H1 (cell line): ENCODE data around the gene COL4A2. TPM values are rescaled to one million over a fixed set of nuclear protein-coding genes. Genes with fewer than 3 reads are reported as not detected.

ENCODE experiments used
- CBX8 ChIP-seq: fragments of 300-800, 300-1000 bp; sonication (generic); IDR thresholded peaks from 2 replicates; pipeline ENCODE4 v1.7.1; 2016; ENCODE audit warnings: low read depth, low read length, borderline replicate concordance
- CEBPB ChIP-seq: IDR thresholded peaks from 2 replicates; pipeline ENCODE4 v1.6.1; 2012; ENCODE audit warnings: low read depth, low read length
- CHD2 ChIP-seq: IDR thresholded peaks from 2 replicates; pipeline ENCODE4 v1.6.1; 2012; ENCODE audit warnings: low read length, improper control_type of control experiment
- CTBP2 ChIP-seq: IDR thresholded peaks from 2 replicates; pipeline ENCODE4 v1.7.0; 2011; ENCODE audit warnings: borderline replicate concordance, mild to moderate bottlenecking, moderate library complexity, mixed read lengths, low read length; ENCODE audit not compliant: insufficient read depth, insufficient read length
- KDM4A ChIP-seq: IDR thresholded peaks from one replicate; pipeline ENCODE4 v1.7.1; 2012; ENCODE audit warnings: low read depth, mild to moderate bottlenecking, moderate library complexity, low read length, inconsistent platforms; ENCODE audit not compliant: severe bottlenecking
- KDM5A ChIP-seq: fragments of 200-600 bp; IDR thresholded peaks from 2 replicates; pipeline ENCODE4 v1.7.1; 2012; ENCODE audit warnings: mild to moderate bottlenecking, low read length, inconsistent platforms, mixed read lengths
- NANOG ChIP-seq: IDR thresholded peaks from 2 replicates; pipeline ENCODE4 v1.6.1; 2011; ENCODE audit warnings: low read length, low read depth, mild to moderate bottlenecking, inconsistent platforms; ENCODE audit not compliant: insufficient read depth, poor library complexity, severe bottlenecking
- RFX5 ChIP-seq: IDR thresholded peaks from 2 replicates; pipeline ENCODE4 v1.6.1; 2011; ENCODE audit warnings: low read depth, low read length, improper control_type of control experiment, borderline replicate concordance
- SAP30 ChIP-seq: fragments of 300-600 bp; sonication (generic); IDR thresholded peaks from 2 replicates; pipeline ENCODE4 v1.7.1; 2012; ENCODE audit warnings: low read length, moderate library complexity, mild to moderate bottlenecking, inconsistent platforms; ENCODE audit not compliant: insufficient read depth, insufficient replicate concordance
- SP1 ChIP-seq: IDR thresholded peaks from 2 replicates; pipeline ENCODE4 v1.6.1; 2011; ENCODE audit warnings: low read depth, low read length
- SP2 ChIP-seq: IDR thresholded peaks from 2 replicates; pipeline ENCODE4 v1.6.1; 2012; ENCODE audit warnings: mild to moderate bottlenecking, low read length, inconsistent platforms
- YY1 ChIP-seq: IDR thresholded peaks from 2 replicates; pipeline ENCODE4 v1.6.1; 2011; ENCODE audit warnings: low read depth, mild to moderate bottlenecking, low read length
- polyA plus RNA-seq, 7 experiments: library from polyadenylated mRNA; depleted of rRNA in 3 of 7; stranded (reverse) in 5 of 7; unstranded in 2 of 7; fragments of >200 nt in 5 of 7; fragments of 200-250 nt in 2 of 7; gene quantifications; 1 replicate in 5 of 7; 2 replicates in 1 of 7; 4 replicates in 1 of 7; pipeline versions ENCODE4 v1.2.1 to v1.2.3, GENCODE V29; 2011 to 2013; ENCODE audit warnings: missing spikeins in 2 of 7, mixed read lengths in 2 of 7
- total RNA-seq: library from RNA; stranded (reverse); fragmentation: NEBNext Ultra II Directional; extraction: Animal tissue kit (Norgen Biotek cat#: 25700); gene quantifications from 2 replicates; pipeline ENCODE4 v1.2.1, GENCODE V29; 2021
- TF ChIP-seq, protein P1 (sequence below): fragments of 300-600 bp; sonication (generic); IDR thresholded peaks from 2 replicates; pipeline ENCODE4 v1.7.1; 2012; ENCODE audit warnings: low read length, moderate library complexity, mild to moderate bottlenecking, inconsistent platforms; ENCODE audit not compliant: insufficient replicate concordance

Gene COL4A2
- total and polyA plus RNA-seq, 2 of the 8 experiments (the other 6 are each of a cell fraction or from before 2014, with no cell fraction given), result 80.4 to 87.3 TPM

DNA sequence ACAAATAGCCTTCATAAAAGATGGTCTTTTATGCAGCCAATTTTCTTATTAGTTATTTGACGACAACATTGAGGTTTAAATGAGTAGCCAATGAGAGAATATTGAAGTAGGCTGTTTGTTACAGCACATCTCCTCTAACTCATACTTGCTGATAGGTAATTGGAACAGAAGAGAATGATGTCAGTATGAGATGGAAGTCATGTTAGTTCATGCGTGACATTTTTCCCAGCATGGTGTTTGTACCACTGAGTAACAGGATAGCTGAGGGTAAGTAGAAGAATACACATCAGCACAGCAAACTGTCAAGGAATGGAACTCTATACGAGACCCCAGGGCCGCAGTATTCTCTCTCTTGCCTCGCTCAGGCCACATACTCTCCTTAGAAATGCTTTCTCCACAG lies 37.2 kb downstream of the COL4A2 start (continued):
- TF ChIP-seq, protein P1, sequence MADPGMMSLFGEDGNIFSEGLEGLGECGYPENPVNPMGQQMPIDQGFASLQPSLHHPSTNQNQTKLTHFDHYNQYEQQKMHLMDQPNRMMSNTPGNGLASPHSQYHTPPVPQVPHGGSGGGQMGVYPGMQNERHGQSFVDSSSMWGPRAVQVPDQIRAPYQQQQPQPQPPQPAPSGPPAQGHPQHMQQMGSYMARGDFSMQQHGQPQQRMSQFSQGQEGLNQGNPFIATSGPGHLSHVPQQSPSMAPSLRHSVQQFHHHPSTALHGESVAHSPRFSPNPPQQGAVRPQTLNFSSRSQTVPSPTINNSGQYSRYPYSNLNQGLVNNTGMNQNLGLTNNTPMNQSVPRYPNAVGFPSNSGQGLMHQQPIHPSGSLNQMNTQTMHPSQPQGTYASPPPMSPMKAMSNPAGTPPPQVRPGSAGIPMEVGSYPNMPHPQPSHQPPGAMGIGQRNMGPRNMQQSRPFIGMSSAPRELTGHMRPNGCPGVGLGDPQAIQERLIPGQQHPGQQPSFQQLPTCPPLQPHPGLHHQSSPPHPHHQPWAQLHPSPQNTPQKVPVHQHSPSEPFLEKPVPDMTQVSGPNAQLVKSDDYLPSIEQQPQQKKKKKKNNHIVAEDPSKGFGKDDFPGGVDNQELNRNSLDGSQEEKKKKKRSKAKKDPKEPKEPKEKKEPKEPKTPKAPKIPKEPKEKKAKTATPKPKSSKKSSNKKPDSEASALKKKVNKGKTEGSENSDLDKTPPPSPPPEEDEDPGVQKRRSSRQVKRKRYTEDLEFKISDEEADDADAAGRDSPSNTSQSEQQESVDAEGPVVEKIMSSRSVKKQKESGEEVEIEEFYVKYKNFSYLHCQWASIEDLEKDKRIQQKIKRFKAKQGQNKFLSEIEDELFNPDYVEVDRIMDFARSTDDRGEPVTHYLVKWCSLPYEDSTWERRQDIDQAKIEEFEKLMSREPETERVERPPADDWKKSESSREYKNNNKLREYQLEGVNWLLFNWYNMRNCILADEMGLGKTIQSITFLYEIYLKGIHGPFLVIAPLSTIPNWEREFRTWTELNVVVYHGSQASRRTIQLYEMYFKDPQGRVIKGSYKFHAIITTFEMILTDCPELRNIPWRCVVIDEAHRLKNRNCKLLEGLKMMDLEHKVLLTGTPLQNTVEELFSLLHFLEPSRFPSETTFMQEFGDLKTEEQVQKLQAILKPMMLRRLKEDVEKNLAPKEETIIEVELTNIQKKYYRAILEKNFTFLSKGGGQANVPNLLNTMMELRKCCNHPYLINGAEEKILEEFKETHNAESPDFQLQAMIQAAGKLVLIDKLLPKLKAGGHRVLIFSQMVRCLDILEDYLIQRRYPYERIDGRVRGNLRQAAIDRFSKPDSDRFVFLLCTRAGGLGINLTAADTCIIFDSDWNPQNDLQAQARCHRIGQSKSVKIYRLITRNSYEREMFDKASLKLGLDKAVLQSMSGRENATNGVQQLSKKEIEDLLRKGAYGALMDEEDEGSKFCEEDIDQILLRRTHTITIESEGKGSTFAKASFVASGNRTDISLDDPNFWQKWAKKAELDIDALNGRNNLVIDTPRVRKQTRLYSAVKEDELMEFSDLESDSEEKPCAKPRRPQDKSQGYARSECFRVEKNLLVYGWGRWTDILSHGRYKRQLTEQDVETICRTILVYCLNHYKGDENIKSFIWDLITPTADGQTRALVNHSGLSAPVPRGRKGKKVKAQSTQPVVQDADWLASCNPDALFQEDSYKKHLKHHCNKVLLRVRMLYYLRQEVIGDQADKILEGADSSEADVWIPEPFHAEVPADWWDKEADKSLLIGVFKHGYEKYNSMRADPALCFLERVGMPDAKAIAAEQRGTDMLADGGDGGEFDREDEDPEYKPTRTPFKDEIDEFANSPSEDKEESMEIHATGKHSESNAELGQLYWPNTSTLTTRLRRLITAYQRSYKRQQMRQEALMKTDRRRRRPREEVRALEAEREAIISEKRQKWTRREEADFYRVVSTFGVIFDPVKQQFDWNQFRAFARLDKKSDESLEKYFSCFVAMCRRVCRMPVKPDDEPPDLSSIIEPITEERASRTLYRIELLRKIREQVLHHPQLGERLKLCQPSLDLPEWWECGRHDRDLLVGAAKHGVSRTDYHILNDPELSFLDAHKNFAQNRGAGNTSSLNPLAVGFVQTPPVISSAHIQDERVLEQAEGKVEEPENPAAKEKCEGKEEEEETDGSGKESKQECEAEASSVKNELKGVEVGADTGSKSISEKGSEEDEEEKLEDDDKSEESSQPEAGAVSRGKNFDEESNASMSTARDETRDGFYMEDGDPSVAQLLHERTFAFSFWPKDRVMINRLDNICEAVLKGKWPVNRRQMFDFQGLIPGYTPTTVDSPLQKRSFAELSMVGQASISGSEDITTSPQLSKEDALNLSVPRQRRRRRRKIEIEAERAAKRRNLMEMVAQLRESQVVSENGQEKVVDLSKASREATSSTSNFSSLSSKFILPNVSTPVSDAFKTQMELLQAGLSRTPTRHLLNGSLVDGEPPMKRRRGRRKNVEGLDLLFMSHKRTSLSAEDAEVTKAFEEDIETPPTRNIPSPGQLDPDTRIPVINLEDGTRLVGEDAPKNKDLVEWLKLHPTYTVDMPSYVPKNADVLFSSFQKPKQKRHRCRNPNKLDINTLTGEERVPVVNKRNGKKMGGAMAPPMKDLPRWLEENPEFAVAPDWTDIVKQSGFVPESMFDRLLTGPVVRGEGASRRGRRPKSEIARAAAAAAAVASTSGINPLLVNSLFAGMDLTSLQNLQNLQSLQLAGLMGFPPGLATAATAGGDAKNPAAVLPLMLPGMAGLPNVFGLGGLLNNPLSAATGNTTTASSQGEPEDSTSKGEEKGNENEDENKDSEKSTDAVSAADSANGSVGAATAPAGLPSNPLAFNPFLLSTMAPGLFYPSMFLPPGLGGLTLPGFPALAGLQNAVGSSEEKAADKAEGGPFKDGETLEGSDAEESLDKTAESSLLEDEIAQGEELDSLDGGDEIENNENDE, result no peak
- TF ChIP-seq KDM5A (no peak), CBX8 (no peak), SP2 (no peak), CHD2 (no peak), RFX5 (no peak), KDM4A (no peak), NANOG (no peak), SP1 (no peak), SAP30 (no peak), CEBPB (no peak), YY1 (no peak), CTBP2 (no peak)
